Femur (tissue), 1 donor: ENCODE data around the gene RPS29.
A peak's percentile ranks its signal among the peaks of the same experiment; 100 is the strongest.
"Not testable (repeated sequence)": the region's sequence is repeated elsewhere in the genome, so short reads cannot be mapped to it uniquely, and the experiment has no call there.

Source experiments
- DNase-seq: peaks from one replicate; pipeline ENCODE4 v3.0.0-alpha.2; 2017

RPS29 gene

GRCh38 chr14:49594347-49595091 lies 8.3 kb upstream of the RPS29 start:
- peak; percentile 43 for DNase-seq

GRCh38 chr14:49593016-49593415 lies 6.8 kb upstream of the RPS29 start:
- DNase-seq, result no peak

- no peak for DNase-seq
Observed at GRCh38 chr14:49589387-49589786, 3.2 kb upstream of the RPS29 start.

GRCh38 chr14:49586673-49587460 lies 687 bp upstream of the RPS29 start:
- DNase-seq, result no peak

GRCh38 chr14:49584981-49585640 lies 1.1 kb downstream of the RPS29 start:
- not testable (repeated sequence) for DNase-seq

GRCh38 chr14:49584058-49584457 lies 2.1 kb downstream of the RPS29 start:
- DNase-seq, result no peak

GRCh38 chr14:49583629-49584028 lies 2.6 kb downstream of the RPS29 start:
- DNase-seq, result no peak

GRCh38 chr14:49582113-49582977 lies 3.8 kb downstream of the RPS29 start:
- DNase-seq, result no peak

- DNase-seq, result no peak
Observed at GRCh38 chr14:49581209-49582112, 4.7 kb downstream of the RPS29 start.

GRCh38 chr14:49579841-49580240 lies 6.3 kb downstream of the RPS29 start:
- no peak for DNase-seq

- no peak for DNase-seq
Observed at GRCh38 chr14:49578141-49578540, 8.0 kb downstream of the RPS29 start.

- no peak for DNase-seq
Observed at GRCh38 chr14:49574038-49574437, 12.1 kb downstream of the RPS29 start.

- no peak for DNase-seq
Observed at GRCh38 chr14:49569281-49569680, 16.9 kb downstream of the RPS29 start.

- no peak for DNase-seq
Observed at GRCh38 chr14:49566714-49567113, 19.5 kb downstream of the RPS29 start.

- no peak for DNase-seq
Observed at GRCh38 chr14:49559979-49560768, 26.0 kb downstream of the RPS29 start.

GRCh38 chr14:49553892-49554291 lies 32.3 kb downstream of the RPS29 start:
- DNase-seq, result no peak

GRCh38 chr14:49553106-49553505 lies 33.1 kb downstream of the RPS29 start:
- no peak for DNase-seq

- DNase-seq, result no peak
Observed at GRCh38 chr14:49551569-49551968, 34.6 kb downstream of the RPS29 start.

- DNase-seq, result no peak
Observed at GRCh38 chr14:49550286-49551184, 35.6 kb downstream of the RPS29 start.

- no peak for DNase-seq
Observed at GRCh38 chr14:49549881-49550280, 36.3 kb downstream of the RPS29 start.
